ENCODE results near the gene OR51B6. TPM values are rescaled to one million over a fixed set of nuclear protein-coding genes. Genes with fewer than 3 reads are reported as not detected.

Gene OR51B6
- total RNA-seq, 1 experiment from 2014 or later: not detected

GRCh38 chr11:5383576-5383975 is 32.3 kb downstream of the OR51B6 start, which contains the start of gene OR51M1:
TSS of gene OR51M1 (plus strand) at chr11:5383812. CDS start at chr11:5389399, 5,587 bp downstream.
- ChIA-PET RAD21 (ENCODE audit: low non-redundant PET in 1 of 2, low total read pairs in 2 of 2, uncharacterized antibody in 2 of 2, unreplicated experiment in 2 of 2) (no interaction called here), CTCF (no interaction called here), POLR2A (no interaction called here)
- H3K4me2 ChIP-seq (ENCODE audit: low read length): no peak within 1 kb of the TSS
- intact Hi-C loops (cut with micrococcal nuclease): loop anchor here (10.0 kb wide), 1 partner anchor 769 kb away; no protein-coding TSS in a partner anchor
- no peaks in the 10 kb centered on the region for H3K9me3 ChIP-seq (ENCODE audit: control insufficient read depth in 1 of 2, insufficient read depth in 1 of 2, low read depth in 1 of 2, low read length in 2 of 2)
- DNase-seq (ENCODE audit: low read depth, low spot score) (no peak), ATAC-seq (no peak)
- H4K20me1 ChIP-seq (ENCODE audit: insufficient read depth): peaks cover 54% of the 10 kb centered on the region; the same call in 1 of the 2 replicates
- H3K4me1 ChIP-seq (ENCODE audit: control insufficient read depth in 1 of 2, insufficient read depth in 2 of 2, low read length in 2 of 2): peaks cover 0 to 24% of the 10 kb centered on the region in 2 experiments; a peak in 1 of 4 replicates
- H3K79me2 ChIP-seq (ENCODE audit: insufficient read depth, low read length): peaks cover 93% of the 10 kb centered on the region
- H3K9me2 ChIP-seq (ENCODE audit: insufficient read depth): no peaks in the 10 kb centered on the region
- H3K27me3 ChIP-seq (ENCODE audit: insufficient read depth, low read length): no peaks in the 10 kb centered on the region
- BruUV-seq (replicated peaks): no TSS peak
- H3K27ac ChIP-seq (ENCODE audit: low read depth, low read length): peak within 1 kb of the TSS; percentile 33
- H2AFZ ChIP-seq (ENCODE audit: low read depth, low read length, poor library complexity, severe bottlenecking): no peak within 1 kb of the TSS
- H3K4me3 ChIP-seq (replicated peaks in 1 of 2; ENCODE audit: low read depth in 1 of 2, low read length in 2 of 2): no peak within 1 kb of the TSS
- peaks cover 8 to 66% of the 10 kb centered on the region in 2 experiments; a peak in 3 of 4 replicates for H3K36me3 ChIP-seq (ENCODE audit: control insufficient read depth in 1 of 2, insufficient read depth in 2 of 2, low read length in 2 of 2)
- H3K9ac ChIP-seq (ENCODE audit: low read length): peak within 1 kb of the TSS; percentile 8; the same call in 1 of the 2 replicates
- TF ChIP-seq ZFX (IDR thresholded peaks at IDR 0.05) (no peak), TCF7L2 (IDR thresholded peaks at IDR 0.05; ENCODE audit: borderline replicate concordance, extremely low read depth, insufficient read depth, insufficient read length) (no peak), ELF1 (IDR thresholded peaks at IDR 0.05; ENCODE audit: borderline replicate concordance, low read depth) (no peak), SP1 (IDR thresholded peaks at IDR 0.05; ENCODE audit: low read depth) (no peak), SIN3A (IDR thresholded peaks at IDR 0.05; ENCODE audit: low read depth) (no peak), MAX (IDR thresholded peaks at IDR 0.05) (no peak), REST (IDR thresholded peaks at IDR 0.05; ENCODE audit: low read depth) (no peak), FOSL1 (IDR thresholded peaks at IDR 0.05; ENCODE audit: low read depth) (no peak), POLR2AphosphoS5 (IDR thresholded peaks at IDR 0.05; ENCODE audit: low read depth, low read length) (no peak), JUND (IDR thresholded peaks at IDR 0.05) (no peak), ATF3 (IDR thresholded peaks at IDR 0.05) (no peak)
